ENCODE results near the gene CYP4F11. TPM values are rescaled to one million over a fixed set of nuclear protein-coding genes. Genes with fewer than 3 reads are reported as not detected.

The CYP4F11 gene
- total and polyA plus RNA-seq, 2 experiments from 2014 or later, result not detected

DNA sequence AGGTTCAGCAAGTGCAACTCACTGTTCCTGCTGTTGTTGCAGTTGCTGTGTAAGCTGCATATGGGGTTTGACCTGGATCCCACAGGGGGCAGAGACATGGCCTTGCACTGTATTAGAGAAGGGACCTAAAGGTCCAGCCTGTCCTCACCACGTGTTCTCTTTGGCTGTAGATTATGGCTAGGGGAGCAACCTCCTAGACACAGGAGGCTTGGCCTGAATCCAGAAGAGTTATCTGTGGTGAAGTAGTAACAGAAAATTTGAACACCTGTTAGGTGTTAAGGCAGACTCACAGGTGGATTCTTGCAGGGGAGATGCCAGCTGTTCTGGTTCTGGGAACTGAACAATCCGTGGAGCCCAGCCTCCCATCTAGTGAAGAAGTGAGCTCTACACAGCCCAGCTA lies 3.4 kb upstream of the CYP4F11 start:
- Histone ChIP-seq H3K27me3 (replicated peaks; ENCODE audit: insufficient read depth) (no peaks in the 10 kb centered on the region), H4K20me1 (ENCODE audit: insufficient read depth) (no peaks in the 10 kb centered on the region), H3F3A (ENCODE audit: insufficient read depth) (no peaks in the 10 kb centered on the region), H3K9ac (no peak overlapping the region), H3K4me3 (no peak overlapping the region), H3K9me3 (ENCODE audit: low read depth) (no peaks in the 10 kb centered on the region), H2AFZ (no peak overlapping the region), H3K36me3 (ENCODE audit: low read depth) (no peaks in the 10 kb centered on the region), H3K79me2 (ENCODE audit: insufficient read depth) (no peaks in the 10 kb centered on the region), H3K4me1 (ENCODE audit: insufficient read depth) (no peaks in the 10 kb centered on the region), H3K4me2 (ENCODE audit: unreplicated experiment) (no peak overlapping the region), H3K9me2 (ENCODE audit: insufficient read depth) (no peaks in the 10 kb centered on the region), H3K27ac (no peak overlapping the region)
- in situ Hi-C loops (cut with MboI), result no loop called here
- DNase-seq, result no peak
- WGBS, 2 experiments (ENCODE audit: low coverage in 1 of 2, low lambda C conversion rate in 2 of 2, missing lambda C conversion rate in 2 of 2), result 17 to 19% methylated on average over 2 of the region's 2 CpGs
- TF ChIP-seq EZH2phosphoT487 (IDR thresholded peaks at IDR 0.05; ENCODE audit: insufficient read depth, low read depth) (no peak), EZH2 (IDR thresholded peaks at IDR 0.05; ENCODE audit: insufficient read depth, poor library complexity, severe bottlenecking) (no peak)

DNA sequence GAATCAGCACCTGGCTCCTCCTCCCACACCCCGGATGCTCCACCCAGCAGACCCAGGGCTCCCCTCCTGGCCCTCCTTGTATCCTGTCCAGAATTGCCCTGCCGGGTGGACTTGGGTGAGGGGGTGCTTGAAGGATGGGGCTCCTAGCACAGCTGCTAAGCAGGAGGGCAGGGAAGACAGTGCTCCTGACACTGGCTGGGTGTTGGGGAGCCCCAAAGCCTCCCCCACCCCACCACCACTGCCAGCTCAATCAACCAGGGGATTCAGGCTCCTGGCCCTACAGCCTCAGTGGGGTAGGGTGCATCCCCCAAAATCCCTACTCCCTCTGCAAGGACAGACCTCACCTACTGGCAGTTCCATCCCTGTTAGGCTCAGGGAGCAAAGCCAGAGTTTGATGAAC lies 2.6 kb upstream of the CYP4F11 start:
- Histone ChIP-seq H3K9me2 (ENCODE audit: insufficient read depth) (no peaks in the 10 kb centered on the region), H3K4me1 (ENCODE audit: insufficient read depth) (no peaks in the 10 kb centered on the region), H3K27me3 (replicated peaks; ENCODE audit: insufficient read depth) (no peaks in the 10 kb centered on the region), H3K4me2 (ENCODE audit: unreplicated experiment) (no peak overlapping the region), H3F3A (ENCODE audit: insufficient read depth) (no peaks in the 10 kb centered on the region), H3K4me3 (no peak overlapping the region), H2AFZ (no peak overlapping the region), H3K36me3 (ENCODE audit: low read depth) (no peaks in the 10 kb centered on the region), H3K9me3 (ENCODE audit: low read depth) (no peaks in the 10 kb centered on the region), H3K27ac (no peak overlapping the region), H3K79me2 (ENCODE audit: insufficient read depth) (no peaks in the 10 kb centered on the region), H3K9ac (no peak overlapping the region), H4K20me1 (ENCODE audit: insufficient read depth) (no peaks in the 10 kb centered on the region)
- DNase-seq, result no peak
- WGBS, 2 experiments (ENCODE audit: low coverage in 1 of 2, low lambda C conversion rate in 2 of 2, missing lambda C conversion rate in 2 of 2), result 30 to 33% methylated on average over 2 of the region's 2 CpGs
- in situ Hi-C loops (cut with MboI), result no loop called here
- no peak for TF ChIP-seq EZH2 (IDR thresholded peaks at IDR 0.05; ENCODE audit: insufficient read depth, poor library complexity, severe bottlenecking)
- no peak for TF ChIP-seq EZH2phosphoT487 (IDR thresholded peaks at IDR 0.05; ENCODE audit: insufficient read depth, low read depth)

DNA sequence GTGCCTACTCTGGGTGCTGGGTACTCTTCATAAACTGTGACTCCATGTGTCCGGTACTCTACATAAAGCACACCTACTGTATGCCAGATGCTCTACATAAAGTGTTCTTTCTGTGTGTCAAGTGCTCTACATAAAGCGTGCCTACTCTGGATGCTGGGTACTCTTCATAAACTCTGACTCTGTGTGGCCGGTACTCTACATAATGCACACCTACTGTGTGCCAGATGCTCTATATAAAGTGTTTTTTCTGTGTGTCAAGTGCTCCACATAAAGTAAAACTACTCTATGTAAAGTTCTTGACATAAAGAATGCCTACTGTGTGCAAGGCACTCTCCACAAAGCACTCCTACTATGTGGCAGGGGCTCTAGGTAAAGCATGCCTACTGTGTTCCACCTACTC lies 1.8 kb upstream of the CYP4F11 start:
- no peak overlapping the region for H3K9ac ChIP-seq
- H3K9me2 ChIP-seq (ENCODE audit: insufficient read depth), result no peaks in the 10 kb centered on the region
- no peak for DNase-seq
- TF ChIP-seq EZH2 (IDR thresholded peaks at IDR 0.05; ENCODE audit: insufficient read depth, poor library complexity, severe bottlenecking) (no peak), EZH2phosphoT487 (IDR thresholded peaks at IDR 0.05; ENCODE audit: insufficient read depth, low read depth) (no peak)
- in situ Hi-C loops (cut with MboI), result no loop called here
- no peak overlapping the region for H3K4me3 ChIP-seq
- no peaks in the 10 kb centered on the region for H3K9me3 ChIP-seq (ENCODE audit: low read depth)
- 28 to 33% methylated on average over 3 of the region's 3 CpGs for WGBS, 2 experiments (ENCODE audit: low coverage in 1 of 2, low lambda C conversion rate in 2 of 2, missing lambda C conversion rate in 2 of 2)
- H3K27me3 ChIP-seq (replicated peaks; ENCODE audit: insufficient read depth), result no peaks in the 10 kb centered on the region
- H3K4me1 ChIP-seq (ENCODE audit: insufficient read depth), result no peaks in the 10 kb centered on the region
- no peaks in the 10 kb centered on the region for H3F3A ChIP-seq (ENCODE audit: insufficient read depth)
- H3K79me2 ChIP-seq (ENCODE audit: insufficient read depth), result no peaks in the 10 kb centered on the region
- no peak overlapping the region for H2AFZ ChIP-seq
- H3K27ac ChIP-seq, result no peak overlapping the region
- H3K4me2 ChIP-seq (ENCODE audit: unreplicated experiment), result no peak overlapping the region
- no peaks in the 10 kb centered on the region for H4K20me1 ChIP-seq (ENCODE audit: insufficient read depth)
- no peaks in the 10 kb centered on the region for H3K36me3 ChIP-seq (ENCODE audit: low read depth)

DNA sequence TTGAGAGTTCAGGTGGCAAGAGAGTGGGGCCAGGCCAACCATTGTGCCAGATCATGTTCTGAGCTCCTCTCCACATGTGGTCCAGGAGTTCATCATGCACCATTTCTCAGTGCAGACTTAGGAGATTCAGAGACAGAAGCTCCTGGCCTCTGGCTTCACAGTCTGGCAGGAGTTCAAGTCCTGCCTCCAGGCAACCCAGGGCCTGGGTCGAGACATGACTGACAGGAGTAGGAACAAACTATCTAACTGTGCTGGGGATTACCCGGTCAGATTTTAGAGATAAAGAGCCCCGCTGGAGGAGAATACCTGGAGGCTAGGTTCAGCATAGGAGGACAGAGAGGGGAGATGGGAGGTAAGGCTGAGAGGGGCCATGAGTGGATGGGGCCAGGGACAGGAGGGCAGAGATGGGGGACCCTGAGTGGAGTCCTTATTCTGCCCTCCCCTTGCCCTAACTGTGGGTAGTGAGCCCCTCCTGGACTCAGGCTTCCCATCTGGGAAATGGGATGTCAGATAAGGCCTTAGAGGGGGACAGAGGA lies 906 bp upstream of the CYP4F11 start:
- no peak overlapping the region for H2AFZ ChIP-seq
- H3K9ac ChIP-seq, result no peak overlapping the region
- no peaks in the 10 kb centered on the region for H3K27me3 ChIP-seq (replicated peaks; ENCODE audit: insufficient read depth)
- no peaks in the 10 kb centered on the region for H4K20me1 ChIP-seq (ENCODE audit: insufficient read depth)
- no peaks in the 10 kb centered on the region for H3K4me1 ChIP-seq (ENCODE audit: insufficient read depth)
- no peak overlapping the region for H3K4me2 ChIP-seq (ENCODE audit: unreplicated experiment)
- H3F3A ChIP-seq (ENCODE audit: insufficient read depth), result no peaks in the 10 kb centered on the region
- no peaks in the 10 kb centered on the region for H3K36me3 ChIP-seq (ENCODE audit: low read depth)
- H3K27ac ChIP-seq, result no peak overlapping the region
- no peaks in the 10 kb centered on the region for H3K9me2 ChIP-seq (ENCODE audit: insufficient read depth)
- TF ChIP-seq EZH2phosphoT487 (IDR thresholded peaks at IDR 0.05; ENCODE audit: insufficient read depth, low read depth), result no peak
- TF ChIP-seq EZH2 (IDR thresholded peaks at IDR 0.05; ENCODE audit: insufficient read depth, poor library complexity, severe bottlenecking), result no peak
- WGBS, 2 experiments (ENCODE audit: low coverage in 1 of 2, low lambda C conversion rate in 2 of 2, missing lambda C conversion rate in 2 of 2), result 12 to 13% methylated on average over 3 of the region's 3 CpGs
- no peak overlapping the region for H3K4me3 ChIP-seq
- H3K9me3 ChIP-seq (ENCODE audit: low read depth), result no peaks in the 10 kb centered on the region
- H3K79me2 ChIP-seq (ENCODE audit: insufficient read depth), result no peaks in the 10 kb centered on the region
- no peak for DNase-seq
- in situ Hi-C loops (cut with MboI), result no loop called here
